SIG-M5 treated with dmso at 0.1 percent for 504 hours (cell line): ENCODE results near the gene KDM6A.
"Not testable (repeated sequence)": the region's sequence is repeated elsewhere in the genome, so short reads cannot be mapped to it uniquely, and the experiment has no call there.

ENCODE experiments used
- DNase-seq: peaks from one replicate; lab custom pipeline; 2025; ENCODE audit not compliant: unreplicated experiment; lab: John Stamatoyannopoulos, UW

Gene KDM6A

GRCh38 chrX:44889824-44890223 is 16.8 kb downstream of the KDM6A start:
- DNase-seq, result peak; percentile 67

DNA sequence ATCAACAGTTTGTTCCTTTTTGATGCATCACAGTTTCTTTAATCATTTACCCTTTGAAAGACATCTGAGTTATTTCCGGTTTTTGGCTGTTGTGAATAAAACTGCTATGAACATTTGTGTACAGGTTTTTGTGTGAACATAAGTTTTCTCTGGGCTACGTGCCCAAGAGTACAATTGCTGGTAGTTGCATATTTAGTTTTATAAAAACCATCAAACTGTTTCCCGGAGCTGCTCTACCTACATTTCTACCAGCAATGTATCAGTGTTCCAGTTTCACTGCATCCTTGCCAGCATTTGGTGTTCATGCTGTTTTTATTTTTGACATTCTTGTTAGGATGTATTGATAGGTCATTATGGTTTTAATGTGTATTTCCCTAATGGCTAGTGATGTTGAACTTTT is 17.3 kb downstream of the KDM6A start:
- DNase-seq, result no peak

- not testable (repeated sequence) for DNase-seq
Measured at GRCh38 chrX:44890687-44891086, 17.7 kb downstream of the KDM6A start.

- no peak for DNase-seq
Measured at GRCh38 chrX:44891642-44892041, 18.7 kb downstream of the KDM6A start.

- DNase-seq, result no peak
Measured at GRCh38 chrX:44896876-44897186, 23.8 kb downstream of the KDM6A start.

- DNase-seq, result no peak
Measured at GRCh38 chrX:44897539-44897938, 24.6 kb downstream of the KDM6A start.

DNA sequence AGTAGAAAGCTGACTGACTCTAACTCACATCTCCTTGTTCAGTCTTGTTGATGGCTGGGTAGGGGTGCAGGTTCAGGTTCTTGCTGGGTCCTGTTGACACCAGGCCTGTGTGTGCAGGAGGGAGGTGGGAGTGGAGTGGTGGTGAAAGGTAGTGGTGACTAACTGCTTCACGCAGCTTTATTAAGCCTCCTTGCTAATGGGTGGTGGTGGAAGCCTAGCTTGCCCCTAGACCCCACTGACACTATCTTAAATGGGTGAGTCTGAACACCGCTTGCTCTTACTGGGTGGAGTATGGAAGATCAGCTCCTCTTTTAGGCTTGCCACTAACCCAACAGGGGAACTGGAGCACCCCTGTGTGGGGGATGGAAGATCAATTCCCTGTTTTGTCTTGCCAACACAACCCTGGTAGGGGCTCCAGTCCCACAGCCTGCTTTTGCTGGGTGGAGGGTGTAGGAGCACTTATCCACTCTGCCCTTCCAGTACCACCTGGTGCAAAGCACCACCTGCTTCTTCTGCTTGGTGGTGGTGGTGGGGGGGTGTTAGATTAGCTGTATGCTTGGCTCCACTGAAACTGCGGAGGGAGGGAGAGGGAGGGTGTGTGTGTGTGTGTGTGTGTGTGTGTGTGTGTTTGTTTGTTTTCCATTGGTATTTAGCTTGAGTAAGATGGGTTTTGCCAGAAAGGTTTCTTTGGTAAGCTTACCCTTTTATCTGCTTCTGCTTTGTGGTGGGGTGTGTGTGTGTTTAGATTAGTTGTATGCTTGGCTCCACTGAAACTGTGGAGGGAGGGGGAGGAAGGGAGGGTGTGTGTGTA is 25.6 kb downstream of the KDM6A start:
- DNase-seq, result no peak

GRCh38 chrX:44899946-44900345 is 27.0 kb downstream of the KDM6A start:
- no peak for DNase-seq

DNA sequence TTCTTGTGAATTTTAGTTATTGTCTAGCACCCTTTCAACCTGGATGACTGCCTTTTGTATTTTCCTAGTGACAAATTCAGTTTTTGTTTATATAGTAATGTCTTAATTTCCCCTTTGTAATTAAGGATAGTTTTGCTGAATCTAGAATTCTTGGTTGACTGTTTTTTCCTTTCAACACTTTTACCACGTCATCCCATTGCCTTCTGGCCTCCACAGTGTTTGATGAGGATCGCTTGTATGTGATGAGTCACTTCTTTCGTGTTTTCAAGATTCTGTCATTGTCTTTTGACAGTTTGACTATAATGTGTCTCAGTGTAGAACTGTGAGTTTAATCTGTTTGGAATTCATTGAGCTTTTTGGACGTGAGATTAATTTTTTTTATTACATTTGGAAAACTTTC is 30.1 kb downstream of the KDM6A start:
- peak; percentile 53 for DNase-seq

GRCh38 chrX:44903830-44904530 is 31.0 kb downstream of the KDM6A start:
- peak; percentile 18 for DNase-seq

- no peak for DNase-seq
Measured at GRCh38 chrX:44904542-44905115, 31.6 kb downstream of the KDM6A start.

DNA sequence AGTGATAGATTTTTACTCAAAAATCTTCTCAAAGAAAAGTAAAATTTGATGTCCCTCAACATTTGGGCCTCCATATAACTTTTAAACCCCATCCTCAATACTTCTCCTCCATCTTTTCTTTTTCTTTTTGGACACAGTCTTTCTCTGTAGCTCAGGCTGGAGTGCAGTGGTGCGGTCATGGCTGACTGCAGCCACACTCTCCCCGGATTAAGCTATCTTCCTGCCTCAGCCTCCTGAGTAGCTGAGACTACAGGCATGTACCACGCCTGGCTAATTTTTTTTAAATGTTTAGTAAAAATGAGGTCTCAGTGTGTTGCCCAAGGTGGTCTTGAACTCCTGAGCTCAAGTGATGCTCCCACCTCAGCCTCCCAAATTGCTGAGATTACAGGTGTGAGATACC is 33.1 kb downstream of the KDM6A start:
- DNase-seq, result no peak

DNA sequence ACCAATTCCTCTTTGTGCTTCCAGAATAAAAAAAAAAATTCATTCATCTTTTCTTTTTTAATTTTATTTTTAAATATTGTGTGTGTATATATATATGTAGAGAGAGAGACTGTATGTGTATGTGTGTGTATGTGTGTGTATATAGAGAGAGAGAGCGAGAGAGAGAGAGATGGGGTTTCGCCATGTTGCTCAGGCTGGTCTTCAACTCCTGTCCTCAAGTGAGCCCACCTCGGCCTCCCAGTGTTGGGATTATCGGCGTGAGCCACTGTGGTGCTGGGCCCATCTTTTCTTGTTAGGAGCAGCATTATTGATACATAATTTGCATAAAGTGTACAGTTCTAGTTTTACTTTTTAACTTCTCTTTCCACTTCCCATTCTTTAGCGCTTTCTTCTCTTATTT is 33.6 kb downstream of the KDM6A start:
- DNase-seq, result no peak

DNA sequence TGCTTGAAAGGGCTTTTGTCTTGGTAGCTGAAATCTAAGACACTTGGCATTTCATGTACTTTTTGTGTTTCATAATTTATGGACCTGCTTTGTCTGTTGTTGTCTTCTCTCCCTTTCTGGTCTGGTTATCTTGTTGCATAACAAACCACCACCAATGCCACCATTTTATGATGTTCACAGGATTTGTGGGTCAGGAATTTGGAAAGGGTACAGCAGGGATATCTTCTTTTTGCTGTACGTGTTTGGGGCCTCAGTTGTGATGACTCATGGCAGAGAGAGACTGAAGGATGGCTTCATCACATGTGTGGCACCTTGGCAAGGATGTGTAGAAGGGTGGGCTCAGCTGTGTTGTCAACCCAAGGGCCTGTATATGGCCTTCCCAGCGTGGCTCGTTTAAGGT is 35.2 kb downstream of the KDM6A start:
- no peak for DNase-seq

GRCh38 chrX:44908827-44909226 is 35.8 kb downstream of the KDM6A start:
- no peak for DNase-seq

GRCh38 chrX:44910508-44910907 is 37.5 kb downstream of the KDM6A start:
- not testable (repeated sequence) for DNase-seq

DNA sequence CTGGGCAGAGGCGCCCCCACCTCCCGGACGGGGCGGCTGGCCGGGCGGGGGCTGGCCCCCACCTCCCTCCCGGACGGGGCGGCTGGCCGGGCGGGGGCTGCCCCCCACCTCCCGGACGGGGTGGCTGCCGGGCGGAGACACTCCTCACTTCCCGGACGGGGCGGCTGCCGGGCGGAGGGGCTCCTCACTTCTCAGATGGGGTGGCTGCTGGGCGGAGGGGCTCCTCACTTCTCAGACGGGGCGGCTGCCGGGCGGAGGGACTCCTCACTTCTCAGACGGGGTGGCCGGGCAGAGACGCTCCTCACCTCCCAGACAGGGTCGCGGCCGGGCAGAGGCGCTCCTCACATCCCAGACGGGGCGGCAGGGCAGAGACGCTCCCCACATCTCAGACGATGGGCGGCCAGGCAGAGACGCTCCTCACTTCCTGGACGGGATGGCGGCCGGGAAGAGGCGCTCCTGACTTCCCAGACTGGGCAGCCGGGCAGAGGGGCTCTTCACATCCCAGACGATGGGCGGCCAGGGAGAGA is 38.1 kb downstream of the KDM6A start:
- DNase-seq, result not testable (repeated sequence)

GRCh38 chrX:44913656-44914531 is 40.9 kb downstream of the KDM6A start:
- DNase-seq, result no peak

DNA sequence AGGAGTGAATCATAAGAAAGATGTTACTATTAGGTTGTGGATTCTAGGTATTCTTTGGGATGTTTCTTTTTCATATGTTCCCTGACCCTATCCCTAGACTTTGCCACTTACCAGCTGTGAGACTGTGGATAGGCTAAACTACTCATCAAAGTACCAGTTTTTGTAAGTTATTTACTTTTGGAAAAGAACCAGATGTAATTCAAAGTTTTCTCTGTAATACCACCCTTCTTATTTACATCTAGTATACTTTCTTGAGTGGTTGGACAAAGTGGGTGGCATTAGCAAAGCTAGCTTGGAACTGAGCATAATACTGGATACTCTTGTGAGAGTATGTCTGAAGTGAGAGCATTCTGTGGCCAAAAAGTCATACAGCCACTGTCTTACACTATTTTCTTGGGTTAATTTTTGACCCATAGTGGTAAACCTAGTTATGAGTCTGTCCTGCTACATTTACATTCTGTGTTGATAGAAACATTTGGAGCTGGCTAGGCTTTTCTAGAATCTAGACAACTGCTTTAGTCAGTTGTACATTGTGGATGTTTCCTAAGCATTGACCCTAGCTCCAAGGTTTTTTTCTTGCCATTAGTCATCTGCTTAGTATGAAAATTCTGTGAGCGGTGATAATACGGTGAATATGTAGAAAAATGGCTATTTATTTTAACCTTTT is 41.7 kb downstream of the KDM6A start:
- DNase-seq, result no peak

DNA sequence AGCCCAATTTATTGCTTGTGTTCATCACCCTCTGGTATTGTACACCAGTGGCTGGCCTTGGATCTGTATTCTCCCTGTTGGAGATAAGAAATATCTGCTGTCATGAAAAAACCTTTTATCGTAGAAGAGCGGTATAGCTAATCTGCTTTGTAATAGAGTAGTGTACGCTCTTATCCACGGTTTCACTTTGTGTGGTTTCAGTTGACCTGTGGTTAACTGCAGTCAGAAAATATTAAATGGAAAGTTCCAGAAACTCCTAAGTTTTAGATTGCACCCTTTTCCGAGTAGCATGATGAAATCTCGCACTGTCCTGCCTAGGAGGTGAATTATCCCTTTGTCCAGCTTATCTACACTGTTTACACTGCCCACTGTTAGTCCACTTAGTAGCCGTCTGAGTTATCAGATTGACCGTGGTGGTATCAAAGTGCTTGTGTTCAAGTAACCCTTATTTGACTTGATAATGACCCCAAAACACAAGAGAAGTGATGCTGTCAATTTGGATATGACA is 42.4 kb downstream of the KDM6A start:
- DNase-seq, result no peak
